GM20000 (cell line): ENCODE data around the gene LIN52.

Experiments
- DNase-seq: peaks from one replicate; pipeline ENCODE4 v3.0.0; 2012; ENCODE audit warnings: low spot score
- TF ChIP-seq, protein P1 (sequence below): IDR thresholded peaks from 2 replicates; pipeline ENCODE4 v1.5.1; 2012; ENCODE audit warnings: mild to moderate bottlenecking, control low read depth; ENCODE audit errors: extremely low read depth, missing control alignments

The LIN52 gene

DNA sequence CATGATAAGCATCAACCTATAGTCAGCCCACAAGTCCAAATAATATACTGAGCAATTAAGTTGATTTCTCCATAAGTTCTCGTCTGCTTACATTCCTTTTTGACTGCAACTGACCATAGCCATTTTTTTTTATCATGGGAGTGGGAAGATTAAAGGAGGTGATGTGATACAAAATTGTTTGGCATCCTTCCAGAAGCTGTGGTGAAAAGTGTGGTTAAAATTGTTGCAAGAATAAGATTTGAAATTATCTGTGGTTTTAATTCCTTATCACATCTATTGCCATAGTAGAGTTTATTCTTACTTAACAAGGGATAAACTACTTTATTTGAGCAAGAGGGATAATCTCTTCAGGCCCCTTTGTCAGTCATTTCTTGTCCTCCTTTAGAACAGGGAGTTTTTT lies 50.7 kb downstream of the LIN52 start:
- TF ChIP-seq, protein P1, sequence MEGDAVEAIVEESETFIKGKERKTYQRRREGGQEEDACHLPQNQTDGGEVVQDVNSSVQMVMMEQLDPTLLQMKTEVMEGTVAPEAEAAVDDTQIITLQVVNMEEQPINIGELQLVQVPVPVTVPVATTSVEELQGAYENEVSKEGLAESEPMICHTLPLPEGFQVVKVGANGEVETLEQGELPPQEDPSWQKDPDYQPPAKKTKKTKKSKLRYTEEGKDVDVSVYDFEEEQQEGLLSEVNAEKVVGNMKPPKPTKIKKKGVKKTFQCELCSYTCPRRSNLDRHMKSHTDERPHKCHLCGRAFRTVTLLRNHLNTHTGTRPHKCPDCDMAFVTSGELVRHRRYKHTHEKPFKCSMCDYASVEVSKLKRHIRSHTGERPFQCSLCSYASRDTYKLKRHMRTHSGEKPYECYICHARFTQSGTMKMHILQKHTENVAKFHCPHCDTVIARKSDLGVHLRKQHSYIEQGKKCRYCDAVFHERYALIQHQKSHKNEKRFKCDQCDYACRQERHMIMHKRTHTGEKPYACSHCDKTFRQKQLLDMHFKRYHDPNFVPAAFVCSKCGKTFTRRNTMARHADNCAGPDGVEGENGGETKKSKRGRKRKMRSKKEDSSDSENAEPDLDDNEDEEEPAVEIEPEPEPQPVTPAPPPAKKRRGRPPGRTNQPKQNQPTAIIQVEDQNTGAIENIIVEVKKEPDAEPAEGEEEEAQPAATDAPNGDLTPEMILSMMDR = no peak
- no peak for DNase-seq

DNA sequence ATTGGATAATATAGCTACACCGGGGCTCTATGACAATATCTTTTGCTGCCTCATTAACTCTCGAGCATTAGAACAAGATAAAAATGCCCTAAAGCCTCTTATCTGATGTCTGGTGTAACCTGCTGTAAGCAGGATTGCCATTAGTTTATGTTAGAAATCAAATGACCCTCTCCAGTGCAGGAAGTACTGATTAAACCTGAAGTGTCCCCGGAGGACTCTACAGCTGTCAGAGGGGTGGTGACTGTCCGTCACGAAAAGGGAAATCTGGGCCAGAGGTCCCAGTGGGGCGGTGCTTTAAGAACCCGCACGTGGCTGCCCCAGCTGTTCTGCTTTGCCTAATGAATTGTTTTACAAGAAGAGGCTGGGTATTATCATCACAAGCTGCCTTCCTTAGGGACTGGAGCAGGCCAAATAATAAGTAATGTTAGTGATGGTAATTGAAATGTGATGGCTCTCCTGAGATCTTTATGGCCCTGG lies 55.7 kb downstream of the LIN52 start:
- no peak for DNase-seq
- TF ChIP-seq, protein P1 = no peak

DNA sequence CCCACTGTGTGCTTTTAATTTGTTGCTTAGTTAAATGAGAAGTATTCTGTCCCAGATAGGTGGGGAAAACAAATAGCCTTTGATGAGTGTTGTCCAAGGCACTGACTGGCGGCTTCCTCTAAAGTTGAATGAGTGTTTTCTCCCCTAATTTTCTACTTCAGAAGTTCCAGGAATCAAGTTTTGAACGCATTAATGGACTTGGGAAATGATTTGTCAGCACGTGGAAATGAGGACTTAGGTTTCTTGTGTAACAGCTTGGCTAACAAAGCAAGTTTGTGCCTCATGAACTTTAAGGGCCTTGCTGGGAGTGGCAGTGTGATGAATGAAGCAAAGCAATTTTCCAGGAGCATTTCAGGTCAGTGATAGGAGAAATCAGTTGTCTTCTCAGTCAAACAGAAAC lies 56.9 kb downstream of the LIN52 start:
- TF ChIP-seq, protein P1 = no peak
- DNase-seq = no peak

DNA sequence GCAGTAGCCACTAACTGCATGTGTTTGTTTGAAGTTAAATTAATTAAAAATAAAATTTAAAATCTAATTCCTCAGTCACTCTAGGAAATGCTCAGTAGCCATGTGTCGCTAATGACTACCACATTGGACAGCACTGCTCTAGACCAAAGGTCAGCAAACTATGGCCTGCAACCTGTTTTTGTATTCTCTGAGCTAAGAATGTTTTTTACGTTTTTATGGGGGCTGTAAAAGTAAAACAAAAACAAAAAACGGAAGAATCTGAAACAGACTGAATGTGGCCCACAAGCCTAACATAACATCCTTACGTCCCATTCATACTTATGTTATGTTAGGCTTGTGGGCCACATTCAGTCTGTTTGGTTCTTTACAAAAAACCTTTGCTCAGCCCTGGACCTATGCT lies 57.8 kb downstream of the LIN52 start:
- DNase-seq = no peak
- TF ChIP-seq, protein P1 = no peak

DNA sequence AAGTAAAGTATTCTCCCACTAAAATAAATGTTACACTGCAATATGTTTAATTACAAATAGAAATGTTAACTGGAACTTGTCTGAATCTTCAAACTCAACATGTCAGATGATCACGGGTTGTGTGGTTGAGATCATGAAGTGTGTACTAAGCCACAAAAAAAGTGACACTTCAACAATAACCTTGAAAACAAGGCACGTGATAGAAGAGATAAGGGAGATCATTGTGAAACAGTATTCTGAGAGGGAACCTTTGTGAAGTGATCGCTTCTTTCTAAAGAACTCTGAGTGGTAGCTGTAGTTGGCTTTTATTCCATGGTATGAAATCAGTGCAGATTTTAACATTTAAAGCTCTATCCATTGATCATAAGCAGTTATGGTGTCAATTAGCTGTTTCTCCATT lies 60.0 kb downstream of the LIN52 start:
- no peak for DNase-seq
- TF ChIP-seq, protein P1 = no peak

DNA sequence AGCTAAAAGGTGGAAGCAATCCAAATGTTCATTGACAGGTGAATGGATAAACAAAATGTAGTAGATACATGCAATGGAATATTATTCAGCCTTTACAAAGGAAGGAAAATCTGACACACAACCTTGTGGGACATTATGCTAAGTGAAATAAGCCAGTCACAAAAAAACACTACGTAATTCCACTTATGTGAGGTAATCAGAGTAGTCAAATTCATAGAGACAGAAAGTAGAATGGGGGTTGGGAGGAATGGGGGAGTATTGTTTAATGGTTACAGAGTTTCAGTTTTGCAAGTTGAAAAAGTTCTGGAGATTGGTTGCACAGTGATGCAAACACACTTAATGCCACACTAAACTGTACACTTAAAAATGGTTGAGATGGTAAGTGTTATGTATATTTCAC lies 62.8 kb downstream of the LIN52 start:
- TF ChIP-seq, protein P1 = no peak

DNA sequence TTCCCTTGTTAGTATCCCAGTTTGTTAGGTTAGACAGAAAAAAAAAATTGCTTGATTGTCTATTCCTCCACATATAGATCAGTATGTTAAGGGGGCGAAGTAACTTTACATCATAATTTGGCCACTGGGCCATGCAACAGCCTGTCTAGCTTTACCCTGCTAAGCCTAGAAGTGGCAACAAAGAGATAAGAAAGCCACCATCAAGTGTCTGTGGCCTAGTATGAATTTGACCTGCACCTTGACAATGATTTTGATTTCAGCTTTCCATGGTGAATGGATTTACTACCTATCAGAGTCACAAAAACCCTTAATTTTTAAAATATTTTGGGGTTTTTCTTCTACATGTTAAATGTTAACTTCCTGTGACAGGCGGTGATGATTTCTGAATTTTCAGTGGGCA lies 63.9 kb downstream of the LIN52 start:
- TF ChIP-seq, protein P1 = no peak
- no peak for DNase-seq

More for the DNA sequence above, 62.8 kb downstream of the LIN52 start:
- DNase-seq = no peak

DNA sequence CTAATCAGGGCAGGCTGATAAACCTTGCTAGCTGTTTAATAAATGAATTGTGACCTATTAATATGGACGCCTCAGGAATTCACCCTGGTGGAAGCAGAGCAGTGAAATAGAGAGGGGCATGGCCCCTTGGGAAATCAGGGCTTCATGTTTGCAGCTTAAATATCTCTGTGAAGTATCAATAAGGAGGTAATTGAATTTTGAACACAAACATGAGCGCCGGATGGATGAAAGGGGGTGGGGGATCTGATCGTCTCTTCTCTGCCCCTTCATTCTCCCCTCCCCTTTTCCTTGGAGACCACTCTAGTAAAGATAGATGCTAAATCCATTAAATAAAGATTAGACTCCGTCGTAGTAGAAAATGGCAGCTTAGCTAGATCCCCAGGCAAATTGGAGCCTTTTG lies 70.5 kb downstream of the LIN52 start:
- TF ChIP-seq, protein P1 = no peak

More for the DNA sequence above, 70.5 kb downstream of the LIN52 start:
- DNase-seq = no peak
